ENCODE data around the gene NRXN2.
A peak's percentile ranks its signal among the peaks of the same experiment; 100 is the strongest.
"Not testable (repeated sequence)": the region's sequence is repeated elsewhere in the genome, so short reads cannot be mapped to it uniquely, and the experiment has no call there.

NRXN2 gene

DNA sequence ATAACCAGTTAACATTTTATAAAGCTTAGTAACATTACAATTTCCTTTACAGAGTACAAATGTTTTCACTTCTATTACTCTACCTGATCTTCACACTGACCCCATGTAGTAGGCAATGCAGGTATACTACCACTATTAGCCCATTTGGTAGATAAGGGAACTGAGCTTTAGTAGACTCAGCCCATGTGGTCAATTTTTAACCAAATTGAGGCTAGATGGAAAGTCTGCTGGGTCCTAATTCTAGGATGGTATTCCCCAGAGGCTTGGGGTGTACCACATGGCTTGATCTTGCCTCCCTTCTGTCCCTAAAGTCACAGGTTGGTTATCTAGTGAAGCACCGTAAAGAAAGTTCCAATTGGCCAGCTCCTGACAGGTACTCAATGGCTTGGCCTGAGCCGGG lies 48.2 kb downstream of the NRXN2 start:
- DNase-seq: no peak
- no peak for ATAC-seq

- ATAC-seq: no peak
- DNase-seq: no peak
Measured at GRCh38 chr11:64673279-64673678, 49.7 kb downstream of the NRXN2 start.

- ATAC-seq (no peak), DNase-seq (no peak)
Measured at GRCh38 chr11:64672875-64673274, 50.1 kb downstream of the NRXN2 start.

- ATAC-seq: no peak
Measured at GRCh38 chr11:64670975-64671374, 52.0 kb downstream of the NRXN2 start.

DNA sequence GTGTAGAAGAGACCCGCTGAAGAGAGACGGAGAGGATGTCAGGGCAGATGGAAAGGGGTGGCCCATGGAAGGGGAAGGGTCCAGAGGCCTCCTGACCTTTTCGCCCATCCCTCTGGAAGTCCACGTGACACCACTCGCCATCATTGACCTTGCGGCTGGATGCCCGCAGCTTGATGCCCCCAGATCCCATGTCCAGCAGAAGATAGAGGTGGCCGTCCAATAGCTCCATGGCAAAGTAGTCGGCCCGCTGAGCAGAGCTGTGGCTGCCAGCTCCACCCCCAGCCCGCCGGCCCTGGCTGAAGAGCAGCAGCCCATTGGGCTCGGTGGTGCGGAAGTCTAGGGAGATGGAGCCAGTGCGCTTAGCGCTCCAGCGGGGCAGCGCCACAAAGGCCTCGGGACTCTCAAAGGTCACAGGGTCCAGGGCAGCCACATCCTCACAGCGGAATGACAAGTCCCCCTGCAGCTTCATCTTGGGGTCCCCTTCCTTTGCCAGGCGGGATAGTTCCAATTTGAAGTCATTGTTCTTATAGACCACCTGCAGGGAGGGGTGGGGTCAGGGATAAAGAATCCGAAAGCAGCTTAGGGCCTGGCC lies 55.7 kb downstream of the NRXN2 start:
- ATAC-seq: no peak

More at GRCh38 chr11:64670975-64671374, 52.0 kb downstream of the NRXN2 start:
- DNase-seq: no peak

DNA sequence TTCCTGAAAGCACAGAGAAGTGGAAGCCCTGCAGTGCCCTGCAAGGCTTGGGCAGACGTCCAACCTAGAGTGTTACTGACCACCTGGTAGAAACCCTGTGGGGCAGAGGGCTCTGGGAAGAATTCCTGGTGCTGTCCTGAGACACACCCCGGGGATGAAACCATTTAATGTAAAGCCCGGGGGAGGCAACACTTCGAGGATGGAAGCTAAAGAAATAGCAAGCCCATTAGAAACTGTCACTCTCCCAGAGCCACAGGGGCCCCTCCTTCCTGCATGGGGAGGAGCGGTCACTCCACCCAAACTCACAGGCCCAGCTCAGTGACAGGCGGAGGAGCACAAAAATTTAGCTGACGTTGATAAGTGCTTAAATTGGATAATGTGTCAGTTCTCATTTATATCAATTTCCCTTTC lies 57.6 kb downstream of the NRXN2 start:
- ATAC-seq (no peak), DNase-seq (no peak)

More for the DNA sequence above, 55.7 kb downstream of the NRXN2 start:
- DNase-seq: no peak

DNA sequence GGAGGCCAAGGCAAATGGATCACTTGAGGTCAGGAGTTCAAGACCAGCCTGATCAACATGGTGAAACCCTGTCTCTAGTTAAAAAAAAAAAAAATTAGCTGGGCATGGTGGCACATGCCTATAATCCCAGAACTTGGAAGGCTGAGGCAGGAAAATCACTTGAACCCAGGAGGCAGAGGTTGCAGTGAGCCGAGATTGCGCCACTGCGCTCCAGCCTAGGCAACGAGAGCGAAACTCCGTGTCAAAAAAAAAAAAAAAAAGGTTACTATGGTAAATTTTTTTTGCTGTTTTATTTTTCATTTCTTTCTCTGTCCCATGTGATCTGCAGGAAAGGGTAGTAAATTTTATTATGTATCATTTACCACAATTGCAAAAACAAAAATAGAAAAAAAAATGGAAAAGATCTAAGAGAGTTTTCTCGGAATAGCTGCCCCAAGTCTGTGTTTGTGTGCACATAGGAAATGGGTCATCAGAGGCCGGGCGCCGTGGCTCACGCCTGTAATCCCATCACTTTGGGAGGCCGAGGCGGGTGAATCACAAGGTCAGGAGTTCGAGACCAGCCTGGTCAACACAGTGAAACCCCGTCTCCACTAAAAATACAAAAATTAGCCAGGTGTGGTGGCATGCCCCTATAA lies 58.6 kb downstream of the NRXN2 start:
- not testable (repeated sequence) for ATAC-seq, DNase-seq

- no peak for ATAC-seq
- no peak for DNase-seq
Measured at GRCh38 chr11:64663656-64664055, 59.3 kb downstream of the NRXN2 start.

- ATAC-seq (no peak), DNase-seq (no peak)
Measured at GRCh38 chr11:64661614-64662013, 61.4 kb downstream of the NRXN2 start.

DNA sequence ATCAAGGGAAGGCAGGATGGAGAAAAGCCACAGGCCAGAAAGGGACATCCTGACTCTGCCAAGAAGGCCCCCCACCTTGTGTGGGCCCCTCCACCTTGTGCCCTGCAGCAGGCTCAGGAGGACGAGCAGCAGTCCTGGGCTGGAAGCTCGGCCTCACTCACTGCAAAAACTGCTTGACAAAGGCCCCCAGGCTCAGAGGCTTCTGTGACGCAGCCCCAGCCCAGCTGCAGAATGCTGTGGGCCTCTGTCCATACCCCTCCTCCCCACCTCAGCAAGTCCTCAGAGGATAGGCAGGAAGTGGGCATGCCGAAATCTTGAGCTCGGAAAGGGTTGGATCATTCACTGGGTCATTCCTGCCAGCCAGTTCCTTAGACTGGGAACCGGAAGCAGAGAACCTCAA lies 61.9 kb downstream of the NRXN2 start:
- ATAC-seq (no peak), DNase-seq (no peak)

DNA sequence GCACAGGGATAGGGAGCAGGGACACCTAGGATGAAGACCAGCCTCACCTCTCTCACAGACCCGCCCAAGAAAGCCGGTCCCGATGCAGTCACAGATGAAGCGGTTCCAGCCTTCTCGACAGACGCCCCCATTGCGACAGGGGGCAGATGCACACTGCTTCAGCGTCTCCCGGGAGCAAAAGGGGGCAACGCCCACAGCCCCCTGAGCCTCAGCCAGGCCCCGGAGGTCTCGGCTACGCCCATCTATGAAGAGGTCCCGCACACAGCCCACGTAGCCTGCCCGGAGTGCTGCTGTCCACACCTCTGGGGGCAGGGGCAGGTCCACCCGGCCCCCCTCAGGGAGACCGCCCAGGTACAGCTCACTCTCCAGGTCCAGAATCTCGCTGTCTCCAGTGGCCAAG lies 62.3 kb downstream of the NRXN2 start:
- ATAC-seq (no peak), DNase-seq (no peak)

DNA sequence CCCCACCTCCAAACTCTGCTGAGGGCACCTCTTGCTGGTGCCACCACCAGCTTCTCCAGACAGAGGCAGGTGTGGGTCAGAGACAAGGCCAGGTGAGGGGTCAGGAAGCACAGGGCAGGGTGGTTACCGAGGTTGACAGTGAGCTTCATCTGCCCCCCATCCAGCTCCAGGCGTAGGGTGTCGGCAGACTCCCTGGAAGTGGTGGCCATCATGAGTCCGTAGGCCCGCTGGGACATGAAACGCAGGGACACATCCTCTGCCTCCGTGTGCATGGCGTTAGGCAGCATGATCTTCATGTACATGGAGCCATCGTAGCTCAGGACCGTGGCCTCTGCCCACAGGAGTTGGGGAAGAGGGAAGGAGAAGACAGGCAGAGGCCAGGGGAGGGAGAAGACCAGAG lies 62.8 kb downstream of the NRXN2 start:
- no peak for ATAC-seq

GRCh38 chr11:64659417-64660144 lies 63.4 kb downstream of the NRXN2 start:
- ATAC-seq (no peak), DNase-seq (no peak)

More for the DNA sequence above, 62.8 kb downstream of the NRXN2 start:
- DNase-seq: no peak

DNA sequence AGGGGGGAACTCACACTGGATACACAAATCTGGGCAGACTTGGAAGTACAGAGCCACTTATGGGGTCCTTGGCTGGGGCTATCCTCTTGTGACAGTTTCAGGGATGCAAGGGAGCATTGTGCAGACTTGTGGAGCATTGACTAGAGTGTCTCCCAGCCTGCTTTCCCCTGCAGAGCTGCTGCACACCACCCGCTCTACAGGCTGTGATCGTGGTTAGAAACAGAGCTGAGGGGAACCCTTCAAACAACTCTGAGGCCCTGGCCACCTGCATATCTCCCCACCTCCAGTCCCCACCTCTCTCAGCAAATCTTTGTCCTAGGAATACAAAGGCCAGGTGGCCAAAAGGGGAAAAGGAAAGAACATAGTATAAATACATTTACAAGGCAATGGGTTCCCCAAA lies 64.7 kb downstream of the NRXN2 start:
- no peak for DNase-seq
- ATAC-seq: no peak

DNA sequence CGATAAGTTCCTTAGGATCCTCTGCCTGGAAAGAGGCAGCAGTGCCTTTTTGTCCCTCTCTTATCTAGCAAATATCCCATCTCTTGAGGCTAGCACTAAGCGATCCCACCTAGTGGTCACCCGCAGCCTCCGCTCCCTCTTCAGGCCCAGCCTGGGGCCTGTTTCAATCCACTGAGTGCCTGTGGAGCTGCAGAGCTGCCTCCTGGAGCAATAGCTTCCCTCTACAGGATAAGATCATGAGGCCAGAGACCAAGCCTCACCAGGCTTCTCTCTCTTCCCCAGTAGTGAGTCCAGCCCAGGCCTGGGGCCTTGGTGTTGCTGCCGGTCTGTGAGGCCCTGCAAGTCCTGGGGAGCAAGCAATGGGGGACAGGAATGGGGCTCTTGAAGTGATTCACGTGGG lies 66.1 kb downstream of the NRXN2 start:
- DNase-seq: no peak
- no peak for ATAC-seq

DNA sequence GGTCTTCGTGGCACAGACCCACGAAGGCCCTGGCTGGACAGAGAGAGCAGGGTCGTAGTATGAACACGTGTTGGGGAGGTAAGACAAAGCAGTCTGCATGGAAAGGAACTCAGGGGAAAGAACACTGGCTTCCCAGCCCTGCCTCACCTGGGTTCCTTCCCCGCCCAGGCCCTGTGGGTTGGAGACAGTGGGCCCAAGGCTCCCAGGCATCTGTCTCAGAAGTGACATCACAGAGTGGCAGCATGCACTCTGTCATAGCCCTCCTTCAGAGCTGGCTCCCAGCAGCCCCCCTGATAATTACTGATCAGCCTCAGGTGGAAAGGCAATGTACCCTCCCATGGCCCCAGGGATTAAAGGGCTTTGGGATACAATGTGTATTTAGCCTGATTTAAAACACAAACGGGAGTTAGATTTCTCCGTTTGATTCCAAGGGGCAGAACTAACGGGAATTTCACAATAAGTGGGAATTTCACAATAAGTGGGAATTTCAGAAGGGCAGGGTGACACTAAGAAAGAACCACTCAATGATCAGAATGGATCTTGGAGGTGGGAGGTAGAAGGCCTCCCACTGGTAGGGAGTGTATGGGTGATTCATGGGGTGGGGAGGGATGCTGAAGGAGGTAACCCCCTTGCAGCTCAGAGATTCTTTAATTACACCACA lies 66.9 kb downstream of the NRXN2 start:
- DNase-seq (no peak), ATAC-seq (no peak)

DNA sequence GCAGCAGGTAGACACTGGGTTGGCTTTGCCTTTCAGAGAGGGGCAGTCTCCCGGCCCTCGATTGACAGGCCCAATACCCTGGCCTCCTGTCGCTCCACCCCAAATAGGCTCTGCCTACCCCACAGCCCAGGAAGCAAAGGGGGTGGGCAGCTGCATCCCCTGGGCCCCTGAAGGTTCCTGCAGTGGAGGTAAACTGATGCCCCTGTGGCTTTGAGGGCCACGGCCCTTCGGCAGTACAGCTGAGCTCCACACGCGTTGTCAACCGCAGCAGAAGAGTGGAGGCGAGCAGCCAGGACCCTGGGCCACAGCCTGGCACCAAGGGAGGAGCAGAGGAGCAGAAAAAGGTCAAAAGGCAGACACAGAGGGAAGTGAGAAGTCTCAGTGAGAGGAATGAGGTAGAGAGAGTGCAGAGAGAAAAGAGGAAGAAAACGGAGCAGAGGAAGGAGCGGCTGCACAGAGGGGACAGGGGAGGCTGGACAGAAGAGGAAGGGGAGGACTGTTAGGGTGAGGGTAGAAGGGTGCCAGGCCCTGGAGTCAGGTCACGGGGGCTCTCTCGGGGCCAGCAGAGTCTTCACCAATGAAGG lies 67.9 kb downstream of the NRXN2 start:
- ATAC-seq (no peak), DNase-seq (no peak)

- ATAC-seq: no peak
- DNase-seq: no peak
Measured at GRCh38 chr11:64654439-64654838, 68.6 kb downstream of the NRXN2 start.

DNA sequence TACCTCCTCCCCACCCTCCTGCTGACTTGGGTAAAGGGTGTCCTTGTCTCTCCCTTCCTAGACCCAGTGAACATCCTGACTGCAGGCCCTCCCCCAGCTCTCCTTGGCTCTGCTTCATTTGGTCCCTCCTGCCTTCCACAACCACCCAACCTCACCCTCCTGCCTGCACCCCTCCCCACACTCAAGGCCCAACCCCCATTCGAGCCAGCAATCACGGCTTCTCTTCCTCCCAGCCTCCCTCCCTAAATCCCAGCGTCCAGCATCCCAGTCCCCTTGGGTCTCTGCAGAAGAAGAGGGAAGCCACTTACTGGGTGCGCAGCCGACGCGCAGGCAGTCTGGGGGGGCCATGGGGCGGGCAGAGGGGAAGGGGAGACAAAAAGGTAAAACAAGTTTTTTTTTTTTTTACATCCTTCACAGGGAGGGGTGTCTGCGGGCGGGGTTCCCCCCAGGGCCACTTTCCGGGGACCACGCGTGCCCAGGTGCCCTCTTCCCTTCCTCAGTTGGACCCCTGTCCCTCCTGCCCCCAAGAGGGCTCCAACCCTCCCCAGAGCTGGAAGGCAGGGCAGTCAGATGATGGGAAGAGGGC lies 69.5 kb downstream of the NRXN2 start:
- no peak for DNase-seq

GRCh38 chr11:64652586-64653387 lies 70.2 kb downstream of the NRXN2 start:
- DNase-seq (peak; percentile 86), ATAC-seq (peak; percentile 69)

More for the DNA sequence above, 69.5 kb downstream of the NRXN2 start:
- ATAC-seq: no peak

DNA sequence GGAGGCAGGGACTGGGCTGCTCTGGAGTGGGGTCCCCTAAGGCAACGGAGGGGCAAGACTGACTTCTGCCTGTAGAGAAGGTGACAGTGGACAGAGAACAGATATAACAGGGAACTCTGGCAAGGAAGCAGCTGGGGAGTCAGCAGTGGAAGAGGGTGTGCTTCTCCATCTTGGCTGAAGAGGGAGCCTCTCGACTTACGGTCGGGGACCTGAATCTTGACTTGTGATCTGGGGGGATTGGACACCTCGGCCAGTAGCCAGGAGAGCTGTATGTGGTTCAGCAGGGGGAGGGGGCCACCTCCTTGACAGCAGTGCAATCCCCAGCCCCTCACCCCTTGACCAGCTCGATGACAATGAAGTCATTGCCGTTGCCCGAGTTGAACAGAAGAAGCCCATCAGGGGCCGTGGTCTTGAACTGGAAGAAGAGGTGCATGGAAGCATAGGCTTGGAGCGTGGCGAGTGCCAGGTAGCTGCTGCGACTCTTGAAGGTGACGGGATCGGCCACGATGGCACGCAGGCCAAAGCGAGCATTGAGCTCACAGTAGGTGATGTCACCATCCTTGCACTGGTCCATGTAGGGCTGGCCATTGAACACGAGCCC lies 72.0 kb downstream of the NRXN2 start:
- ATAC-seq: no peak
- DNase-seq: no peak
